UCSD-AML1 (cell line): ENCODE data around the gene CAMK2D.

Experiments
- DNase-seq: peaks from one replicate; lab custom pipeline; 2025; ENCODE audit not compliant: unreplicated experiment; lab: John Stamatoyannopoulos, UW

Gene CAMK2D

DNA sequence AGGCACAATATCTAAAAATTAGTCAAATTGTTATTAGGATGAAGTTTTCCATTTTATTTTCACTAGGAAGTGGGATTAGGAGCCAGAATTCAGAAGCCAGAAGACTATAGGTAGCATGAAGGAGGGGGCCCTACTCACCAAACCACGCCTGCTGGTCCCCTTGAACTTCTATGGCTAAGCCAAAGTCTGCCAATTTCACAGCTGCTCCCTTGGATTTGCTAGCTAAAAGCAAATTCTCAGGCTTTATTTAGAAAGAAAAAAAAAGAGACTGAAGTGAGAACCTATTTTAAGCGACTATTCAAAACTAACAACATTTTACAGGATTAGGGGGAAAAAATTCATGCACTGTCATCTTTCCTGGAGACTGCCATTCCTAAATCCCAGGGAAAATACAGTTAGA, 224.3 kb downstream of the CAMK2D start:
- DNase-seq = no peak

DNA sequence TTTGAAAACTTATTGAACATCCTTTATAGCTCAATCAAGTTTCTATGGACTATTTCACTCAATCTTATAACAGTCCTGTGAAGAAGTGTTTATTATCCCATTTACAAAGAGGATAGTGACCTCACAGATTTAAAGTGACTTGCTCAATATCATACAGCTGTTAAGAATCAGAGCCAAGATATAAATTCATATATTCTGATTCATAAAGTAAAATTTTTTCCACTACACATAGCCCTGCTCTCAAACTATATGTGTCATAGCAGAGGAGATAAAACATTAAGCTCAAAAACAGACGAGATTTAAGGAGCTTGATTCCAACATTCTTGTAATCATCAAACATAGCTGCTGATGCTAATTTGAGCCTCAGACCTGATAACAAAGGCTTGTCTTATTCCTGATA, 226.8 kb downstream of the CAMK2D start:
- DNase-seq = no peak

DNA sequence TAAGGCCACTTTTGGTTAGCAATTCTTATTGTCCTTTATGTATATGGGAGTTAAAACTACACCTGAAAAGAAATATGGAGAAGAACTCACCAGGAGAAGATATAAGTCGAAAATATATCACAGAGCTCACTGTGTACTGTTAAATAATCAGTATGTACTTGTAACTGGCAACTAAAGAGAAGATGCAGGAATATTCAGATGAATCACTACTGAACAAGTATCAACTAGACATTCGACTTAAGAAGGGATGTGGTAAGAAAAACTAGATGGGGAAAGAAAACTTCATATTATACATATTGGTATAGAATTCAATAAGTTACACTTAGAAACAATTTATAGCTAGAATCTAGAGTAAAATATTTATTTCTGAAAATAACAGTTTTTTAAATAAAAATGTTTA, 230.0 kb downstream of the CAMK2D start:
- no peak for DNase-seq

DNA sequence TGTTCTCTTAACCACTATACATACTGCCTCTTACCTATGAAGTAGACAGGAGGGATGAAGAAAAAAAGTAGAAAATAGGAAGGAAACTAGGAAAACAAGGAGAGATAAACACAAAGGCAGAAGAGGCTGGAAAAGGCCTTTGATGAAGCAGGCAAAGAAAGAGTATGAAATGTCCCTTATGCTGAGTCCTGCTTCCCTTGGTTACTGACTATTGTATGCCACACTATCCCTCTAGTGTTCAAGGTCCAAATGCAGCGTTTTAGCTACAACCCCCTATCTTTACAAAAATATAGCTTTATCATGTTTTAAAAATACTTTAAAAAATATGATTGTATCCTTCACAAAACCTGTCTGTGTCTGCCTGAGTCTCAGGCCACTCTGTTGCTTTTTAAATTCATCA, 233.1 kb downstream of the CAMK2D start:
- DNase-seq = no peak

DNA sequence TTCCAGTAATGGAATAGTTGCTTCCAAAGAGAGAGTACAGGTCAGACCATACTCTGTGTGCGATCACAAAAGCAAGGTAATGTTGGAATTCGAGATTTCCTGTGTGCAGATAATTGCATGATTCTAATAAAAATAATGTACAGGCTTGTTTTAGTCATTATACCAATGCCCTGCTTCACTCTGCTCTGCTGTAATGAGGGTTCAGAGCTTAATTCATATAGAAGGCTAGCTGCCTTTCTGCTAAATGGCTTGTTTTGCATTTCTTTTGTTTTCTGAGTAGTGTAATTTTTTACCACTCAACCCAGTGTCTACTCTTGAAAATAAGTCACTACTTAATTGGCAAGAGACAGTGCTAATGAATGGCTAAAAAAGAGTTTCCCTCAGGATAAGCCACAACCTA, 236.0 kb downstream of the CAMK2D start:
- DNase-seq = no peak

DNA sequence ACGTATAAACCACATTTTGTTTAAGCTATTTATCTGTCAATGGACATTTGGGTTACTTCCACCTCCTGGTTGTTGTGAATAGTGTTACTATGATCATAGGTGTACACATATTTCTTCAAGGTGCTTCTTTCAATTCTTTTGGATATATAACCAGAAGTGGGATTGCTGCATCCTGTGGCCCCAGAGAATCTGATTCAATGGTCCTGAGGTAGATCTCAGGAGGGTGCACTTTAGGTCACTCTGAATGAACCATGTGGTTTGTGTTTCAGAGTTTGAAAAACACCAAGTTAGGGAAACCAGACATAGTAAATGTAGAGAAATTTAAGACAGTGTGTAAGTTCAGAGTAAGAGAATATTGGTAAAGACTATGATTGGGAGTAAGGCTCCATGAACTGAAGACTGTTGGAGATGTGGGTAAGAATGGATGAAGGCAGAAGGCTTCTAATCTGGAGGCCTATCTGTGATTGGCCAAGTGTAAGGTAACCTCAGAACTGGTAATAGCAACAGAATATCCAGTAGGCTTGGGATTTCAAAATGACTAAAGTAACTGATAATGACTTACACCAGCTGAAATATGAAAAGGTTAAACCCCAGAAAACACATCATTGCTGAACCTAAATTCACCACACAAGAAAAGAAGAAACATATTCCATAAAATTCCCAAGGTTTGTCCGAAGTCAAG, 236.9 kb downstream of the CAMK2D start:
- no peak for DNase-seq

DNA sequence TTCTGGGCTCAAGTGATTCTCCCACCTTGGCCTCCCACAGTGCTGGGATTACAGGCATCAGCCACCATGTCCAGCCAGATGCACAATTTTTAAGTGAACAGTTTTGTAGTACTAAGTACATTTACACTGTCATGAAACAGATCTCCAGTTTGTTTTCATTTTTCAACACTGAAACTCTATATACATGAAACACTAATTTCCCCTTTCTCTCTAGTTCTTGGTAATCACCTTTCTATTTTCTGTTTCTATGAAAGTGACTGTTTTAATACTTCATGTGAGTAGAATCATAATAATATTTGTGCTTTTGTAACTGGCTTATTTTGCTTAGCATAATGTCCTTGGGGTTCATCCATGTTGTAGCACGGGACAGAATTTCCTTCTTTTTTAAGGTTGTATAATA, 237.4 kb downstream of the CAMK2D start:
- DNase-seq = no peak

DNA sequence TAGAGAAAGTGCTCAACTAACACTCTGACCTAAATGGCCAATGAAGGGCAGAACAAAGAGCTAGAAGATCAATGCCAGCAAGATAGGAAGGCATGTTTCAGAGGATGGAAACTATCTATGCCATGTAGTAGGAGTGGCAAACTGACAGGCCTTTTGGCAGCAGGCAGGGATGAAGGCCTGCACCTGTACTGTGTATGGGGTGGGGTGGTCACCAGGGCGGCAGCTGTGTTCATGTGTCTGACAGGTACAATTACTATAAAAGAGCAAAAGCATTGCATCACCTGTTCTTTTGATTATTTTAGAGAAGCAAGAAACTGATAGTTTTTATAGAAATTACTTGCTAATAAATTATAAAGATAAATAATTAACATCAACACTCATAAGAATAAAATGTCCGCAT, 239.1 kb downstream of the CAMK2D start:
- no peak for DNase-seq

DNA sequence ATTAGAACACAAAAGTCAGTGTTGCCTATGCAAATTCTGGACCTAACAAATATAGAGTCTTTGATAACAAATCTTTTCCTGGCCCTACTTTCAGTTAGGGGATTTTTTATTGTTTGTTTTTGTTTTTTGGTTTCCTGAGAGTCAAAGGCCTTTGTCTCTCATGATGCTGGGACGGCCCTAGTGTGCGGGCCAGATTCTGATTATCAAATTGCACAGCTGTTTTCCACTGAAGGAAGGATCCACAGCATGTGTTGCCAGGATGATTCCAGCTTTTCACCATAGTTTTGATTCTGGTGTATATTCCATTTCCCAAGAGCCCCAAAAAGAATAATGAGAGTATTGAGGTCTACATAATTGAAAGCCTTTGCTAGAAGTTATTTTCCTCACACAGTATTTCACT, 248.2 kb downstream of the CAMK2D start:
- no peak for DNase-seq

DNA sequence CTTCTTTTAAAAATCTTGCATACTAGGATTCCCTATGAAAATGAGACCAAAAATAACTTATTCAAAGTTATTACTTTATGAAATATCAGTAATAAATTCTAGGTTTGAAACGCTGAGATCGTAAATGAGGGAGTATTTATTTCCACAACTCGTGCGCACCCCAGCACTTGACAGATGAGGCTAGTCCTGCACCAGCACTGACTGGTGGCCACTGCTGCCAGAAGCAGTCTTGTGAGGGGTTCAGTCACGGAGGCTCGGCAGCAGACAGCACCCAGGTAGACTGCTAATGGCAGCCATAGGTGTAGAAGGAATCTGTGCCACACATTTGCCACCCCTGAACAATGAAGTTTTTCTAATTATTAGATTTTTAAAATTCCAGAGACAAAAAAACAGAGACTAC, 248.7 kb downstream of the CAMK2D start:
- no peak for DNase-seq

DNA sequence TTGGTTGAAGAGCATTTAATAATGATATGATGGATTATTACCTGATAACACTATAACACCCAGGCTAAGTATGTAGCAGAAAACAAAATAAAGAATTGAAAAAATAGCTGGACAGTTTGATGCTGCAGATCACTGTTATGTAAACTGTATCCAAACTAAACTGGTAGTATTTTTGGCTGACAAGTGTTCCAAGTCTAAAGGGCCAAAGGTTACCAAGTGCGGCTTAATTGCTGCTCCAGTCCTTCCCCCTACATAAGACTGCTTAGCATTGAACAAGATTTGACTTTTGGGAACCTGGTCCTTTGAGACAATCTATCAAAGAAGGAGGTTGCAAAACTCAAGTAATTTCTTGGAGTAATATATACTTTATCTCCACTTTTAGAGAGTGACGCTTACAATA, 249.6 kb downstream of the CAMK2D start:
- no peak for DNase-seq

DNA sequence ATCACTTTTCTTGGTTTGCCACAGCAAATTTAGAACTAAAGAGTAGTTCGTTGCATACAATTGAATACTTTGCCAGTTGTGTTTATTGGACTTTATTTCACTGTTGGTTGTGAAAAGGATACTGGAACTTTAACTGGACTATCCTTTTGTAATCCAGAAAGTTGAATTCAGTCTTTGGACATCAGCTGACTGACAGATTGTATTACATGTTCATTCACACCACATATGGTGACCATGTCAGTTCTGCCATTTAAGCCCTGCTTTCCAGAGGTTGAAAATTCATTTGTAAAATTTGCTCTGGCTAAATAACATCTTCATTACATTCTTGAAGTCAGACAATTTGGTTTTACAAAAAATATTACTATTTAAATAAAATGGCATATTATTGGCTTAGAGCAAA, 251.7 kb downstream of the CAMK2D start:
- DNase-seq = no peak

DNA sequence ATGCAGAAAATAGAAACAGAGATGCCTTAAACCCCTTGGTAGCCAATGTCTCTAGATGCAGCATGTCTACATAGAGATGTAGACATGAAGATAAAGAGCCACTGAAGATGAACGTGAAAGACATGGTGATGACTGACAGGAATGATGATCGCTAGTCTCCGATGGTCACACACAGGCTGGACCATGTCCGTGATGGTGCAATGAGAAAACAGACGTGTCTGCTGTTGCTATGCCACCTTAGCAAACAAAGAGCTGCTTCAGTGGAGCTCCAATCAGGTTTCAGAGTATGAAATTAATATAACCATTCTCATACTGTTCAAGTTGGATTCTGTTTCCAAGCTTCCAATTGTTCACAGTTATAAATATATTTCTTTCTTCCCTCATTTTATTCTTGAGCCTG, 256.5 kb downstream of the CAMK2D start:
- no peak for DNase-seq

DNA sequence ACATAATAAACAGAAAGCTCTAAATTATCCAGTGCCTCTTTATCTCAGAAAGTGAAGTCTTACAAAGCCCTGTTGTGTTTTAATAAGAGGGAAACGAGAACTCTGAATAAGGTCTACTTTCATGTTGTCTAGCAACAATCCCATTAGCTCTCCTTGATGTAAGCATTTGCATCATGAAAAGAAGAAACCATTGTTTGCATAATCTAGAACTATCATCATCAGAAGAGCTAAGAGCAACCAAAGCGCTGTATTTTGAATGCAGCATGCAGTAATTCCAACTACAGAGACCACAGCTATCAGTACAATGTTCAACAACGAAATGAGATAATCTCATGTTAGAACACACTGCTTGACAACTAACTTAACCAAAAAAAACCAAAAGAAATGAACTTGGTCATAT, 257.1 kb downstream of the CAMK2D start:
- no peak for DNase-seq

DNA sequence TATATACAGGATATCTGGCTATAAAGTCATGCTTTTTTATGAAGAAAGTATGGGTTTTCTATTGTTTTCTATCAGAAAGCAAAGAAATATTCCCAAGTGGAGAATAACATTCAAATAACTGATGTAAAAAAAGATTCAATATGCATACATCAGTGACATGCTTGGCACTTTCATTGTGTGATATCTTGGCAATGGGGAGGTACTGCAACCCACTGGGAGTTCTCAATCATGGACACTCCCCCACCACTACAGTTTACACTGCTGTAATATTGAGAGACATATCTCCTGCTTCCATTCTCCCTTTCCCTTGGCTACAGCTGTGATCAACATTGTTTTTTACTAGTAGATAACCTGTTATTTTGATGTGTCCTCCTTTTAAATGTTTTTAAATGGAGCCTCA, 257.8 kb downstream of the CAMK2D start:
- no peak for DNase-seq

DNA sequence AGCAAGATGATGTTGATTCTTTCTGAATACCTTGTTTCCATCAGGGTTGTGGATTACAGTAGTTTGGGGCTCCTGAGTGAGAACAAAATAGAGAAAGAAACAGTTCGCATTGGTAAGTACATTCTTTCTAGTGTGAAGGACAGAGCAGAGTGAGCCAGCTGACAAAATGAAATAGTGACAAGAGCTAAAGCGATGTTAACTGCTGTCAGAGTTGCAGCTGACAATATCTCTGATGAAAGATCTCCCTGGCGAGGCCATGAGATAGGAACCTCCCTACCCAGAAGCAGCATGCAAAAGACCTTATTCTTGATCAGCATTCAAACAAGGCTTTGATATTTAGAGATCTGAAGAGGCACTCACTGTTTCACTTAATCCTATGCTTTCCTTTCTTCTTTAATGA, 258.6 kb downstream of the CAMK2D start:
- no peak for DNase-seq

DNA sequence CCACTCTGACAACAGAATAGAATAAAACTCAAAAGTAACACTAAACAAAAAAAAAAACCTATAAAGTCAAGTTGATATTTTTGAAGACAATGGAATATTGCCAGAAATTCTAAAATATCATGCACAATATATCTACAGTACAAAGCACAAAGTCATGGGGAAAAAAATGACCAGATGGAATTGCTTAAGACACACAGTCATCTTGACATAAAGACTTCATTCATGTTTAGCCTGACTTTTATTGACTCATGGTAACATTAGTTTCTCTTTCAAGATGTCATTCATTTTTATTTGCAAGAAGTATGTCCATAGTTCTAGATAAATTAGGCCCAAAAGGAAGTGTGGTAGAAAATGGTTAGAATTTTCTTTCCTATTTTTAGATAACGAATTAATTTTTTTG, 259.1 kb downstream of the CAMK2D start:
- no peak for DNase-seq

DNA sequence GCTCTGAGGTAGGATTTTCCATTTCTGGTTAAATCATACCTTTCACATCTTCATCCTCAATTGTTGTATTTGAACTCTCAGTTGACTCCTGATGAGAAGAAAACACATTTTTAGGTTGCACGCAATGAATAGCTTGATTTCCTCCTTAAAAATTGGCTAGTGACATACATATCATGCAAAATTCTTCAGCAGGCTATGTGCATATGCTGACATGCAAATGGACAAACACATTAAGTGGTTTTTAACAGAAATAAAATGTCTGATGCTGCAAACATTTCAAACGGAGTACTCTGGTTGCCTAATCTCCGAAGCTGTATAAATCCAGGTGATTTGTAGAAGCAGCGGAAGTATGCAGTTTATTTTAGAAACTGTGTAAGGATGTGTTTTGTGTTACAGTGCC, 261.1 kb downstream of the CAMK2D start:
- no peak for DNase-seq

DNA sequence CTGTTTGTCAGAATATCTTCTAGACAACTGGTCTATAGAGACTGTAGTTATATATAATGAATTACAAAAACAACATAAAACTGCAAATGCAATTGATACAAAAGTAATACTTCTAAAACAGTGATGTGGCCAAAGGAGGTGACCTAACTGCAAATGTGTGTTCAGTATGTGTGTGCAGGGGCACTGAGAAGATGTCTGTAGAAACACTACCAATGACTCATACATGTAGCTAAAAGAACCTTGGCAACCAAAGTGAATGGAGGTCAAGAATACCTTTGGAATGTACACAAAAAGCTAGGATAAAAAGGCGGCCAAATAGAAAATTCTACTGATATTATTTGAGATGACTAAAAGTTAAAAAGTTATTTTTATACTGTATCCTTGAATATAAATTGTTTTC, 261.8 kb downstream of the CAMK2D start:
- no peak for DNase-seq

DNA sequence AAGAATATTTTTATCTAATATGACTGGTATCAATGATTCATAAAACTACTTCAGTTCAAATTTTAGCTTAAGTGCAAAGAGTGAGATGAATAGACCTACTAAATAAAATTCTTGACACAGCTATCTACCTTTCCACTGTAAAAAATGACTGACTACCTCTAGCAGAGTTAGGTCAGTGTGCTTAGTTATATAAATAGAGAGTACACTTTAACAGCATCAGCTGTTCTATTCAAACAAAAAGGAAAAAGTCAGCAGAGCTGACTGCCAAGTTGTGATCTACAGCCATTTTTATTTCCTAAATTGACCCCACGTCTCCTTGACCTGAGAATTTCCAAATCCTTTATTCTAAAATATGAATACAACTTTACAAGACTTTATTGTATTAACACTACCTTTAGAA, 262.4 kb downstream of the CAMK2D start:
- DNase-seq = no peak

DNA sequence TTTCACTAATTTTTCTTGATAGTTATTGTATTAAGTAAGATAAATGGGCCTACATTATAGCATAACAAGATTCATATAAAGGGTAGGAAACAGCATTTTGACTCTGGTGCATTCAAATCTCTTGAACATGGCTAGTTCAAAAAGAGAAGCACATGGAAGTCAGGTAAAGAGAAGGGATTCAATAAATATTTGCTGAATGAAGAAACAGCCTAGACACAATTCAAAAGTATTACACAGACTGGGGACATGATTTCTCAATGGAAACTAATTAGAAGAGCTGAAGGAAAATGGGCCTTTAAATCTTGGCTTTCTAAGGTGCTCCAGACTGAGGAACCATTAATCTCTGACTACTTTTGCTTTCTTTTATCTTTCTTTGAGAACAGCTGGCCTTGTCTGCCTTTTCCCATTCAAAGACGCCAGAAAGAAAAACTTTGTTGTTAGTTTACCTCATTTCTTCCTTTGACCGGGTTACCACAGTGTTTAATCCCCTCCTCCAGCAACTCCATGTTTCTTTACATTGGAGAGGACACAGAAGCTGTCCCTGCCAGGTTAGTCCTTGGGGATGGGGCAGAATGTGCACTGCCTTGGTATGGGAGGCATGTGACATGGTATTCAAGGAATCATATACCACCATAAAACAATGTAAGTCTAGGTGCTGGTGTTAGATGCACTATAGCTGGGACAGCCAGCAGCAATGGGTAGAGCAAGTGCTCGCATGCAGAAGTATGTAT, 264.2 kb downstream of the CAMK2D start:
- no peak for DNase-seq

DNA sequence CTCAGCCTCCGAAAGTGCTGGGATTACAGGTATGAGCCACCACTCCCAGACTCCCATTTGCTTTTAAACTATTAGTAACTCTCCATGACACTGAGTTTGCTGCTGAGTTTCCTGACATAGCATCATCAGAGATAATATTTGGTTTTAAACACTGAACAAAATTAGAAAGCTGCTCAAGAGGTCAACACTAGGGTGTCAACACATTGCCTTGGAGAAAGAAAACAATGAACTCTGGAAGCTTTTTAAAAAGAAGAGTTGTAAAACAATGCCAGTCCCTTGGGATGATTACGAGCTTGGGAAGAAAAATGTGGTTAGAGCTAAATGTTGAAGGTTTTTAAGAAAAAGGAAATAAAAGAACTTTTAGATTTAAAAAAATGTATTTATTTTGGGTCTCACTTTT, 264.8 kb downstream of the CAMK2D start:
- no peak for DNase-seq

DNA sequence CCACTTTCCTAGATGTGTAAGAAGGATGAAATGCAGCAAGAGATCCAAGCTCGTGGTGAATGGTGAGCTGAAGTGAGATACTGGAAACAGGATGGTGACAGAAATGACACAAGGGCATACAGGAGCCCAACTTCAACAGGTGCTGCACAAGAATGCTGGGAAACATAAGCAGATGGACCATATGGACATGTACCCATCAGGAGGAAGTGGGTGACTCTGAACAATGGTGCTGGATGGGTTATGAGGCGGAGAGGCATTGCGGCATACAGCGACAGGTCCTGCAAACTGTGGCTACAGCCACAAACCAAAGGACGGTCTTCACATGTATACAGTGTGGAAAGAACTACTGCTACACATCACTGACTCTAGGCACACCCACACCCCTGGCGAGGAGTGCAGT, 265.7 kb downstream of the CAMK2D start:
- no peak for DNase-seq
